Progenitor cell of endocrine pancreas (in vitro differentiated cells): ENCODE measurements around the gene RASSF3. TPM values are rescaled to one million over a fixed set of nuclear protein-coding genes. Genes with fewer than 3 reads are reported as not detected.

Source experiments
- DNase-seq: peaks from one replicate; pipeline ENCODE4 v3.0.0; 2021; ENCODE audit warnings: low spot score; ENCODE audit not compliant: unreplicated experiment
- H3K27ac Mint-ChIP-seq: 2 replicates; pipeline ENCODE4 v1.8.0; 2021; ENCODE audit warnings: mild to moderate bottlenecking, moderate library complexity, mixed read lengths
- H3K27me3 Mint-ChIP-seq: 2 replicates; pipeline ENCODE4 v1.8.0; 2021; ENCODE audit warnings: mixed read lengths
- H3K36me3 Mint-ChIP-seq: 2 replicates; pipeline ENCODE4 v1.8.0; 2022; ENCODE audit warnings: mixed read lengths; ENCODE audit not compliant: insufficient read depth
- H3K4me1 Mint-ChIP-seq: 2 replicates; pipeline ENCODE4 v1.8.0; 2021; ENCODE audit warnings: low read depth, mixed read lengths
- H3K4me3 Mint-ChIP-seq: 2 replicates; pipeline ENCODE4 v1.8.0; 2021; ENCODE audit warnings: low read depth, mild to moderate bottlenecking, moderate library complexity, mixed read lengths
- H3K9me3 Mint-ChIP-seq: 2 replicates; pipeline ENCODE4 v1.8.0; 2021; ENCODE audit warnings: low read depth, mixed read lengths
- CTCF ChIP-seq: fragments of 200-600 bp; sonication (generic); IDR thresholded peaks from one replicate; pipeline ENCODE4 v1.5.0; 2021; ENCODE audit warnings: antibody characterized with exemption, mild to moderate bottlenecking; ENCODE audit not compliant: unreplicated experiment
- total RNA-seq: library from RNA; stranded (reverse); gene quantifications from 2 replicates; pipeline ENCODE4 v1.2.1, GENCODE V29; 2021

Gene RASSF3
- total RNA-seq, 1 donor from 2014 or later, result 20.7 TPM

GRCh38 chr12:64568298-64568697 lies 42.0 kb upstream of the RASSF3 start:
- H3K4me1 Mint-ChIP-seq, result peaks cover 13% of the 10 kb centered on the region
- DNase-seq, result no peak
- TF ChIP-seq CTCF, result no peak
- H3K27me3 Mint-ChIP-seq, result no peaks in the 10 kb centered on the region
- H3K9me3 Mint-ChIP-seq, result no peaks in the 10 kb centered on the region
- no peak overlapping the region for H3K4me3 Mint-ChIP-seq
- no peaks in the 10 kb centered on the region for H3K36me3 Mint-ChIP-seq
- no peak overlapping the region for H3K27ac Mint-ChIP-seq

GRCh38 chr12:64569923-64570691 lies 40.2 kb upstream of the RASSF3 start:
- no peaks in the 10 kb centered on the region for H3K27me3 Mint-ChIP-seq
- TF ChIP-seq CTCF, result no peak
- no peak overlapping the region for H3K4me3 Mint-ChIP-seq
- no peak overlapping the region for H3K27ac Mint-ChIP-seq
- no peak for DNase-seq
- no peaks in the 10 kb centered on the region for H3K36me3 Mint-ChIP-seq
- H3K9me3 Mint-ChIP-seq, result peaks cover 8% of the 10 kb centered on the region
- peaks cover 13% of the 10 kb centered on the region for H3K4me1 Mint-ChIP-seq

GRCh38 chr12:64571411-64571810 lies 38.9 kb upstream of the RASSF3 start:
- no peaks in the 10 kb centered on the region for H3K27me3 Mint-ChIP-seq
- peaks cover 10% of the 10 kb centered on the region for H3K9me3 Mint-ChIP-seq
- no peak for TF ChIP-seq CTCF
- peaks cover 12% of the 10 kb centered on the region for H3K4me1 Mint-ChIP-seq
- no peak overlapping the region for H3K27ac Mint-ChIP-seq
- H3K4me3 Mint-ChIP-seq, result no peak overlapping the region
- DNase-seq, result no peak
- H3K36me3 Mint-ChIP-seq, result no peaks in the 10 kb centered on the region

GRCh38 chr12:64572241-64572640 lies 38.1 kb upstream of the RASSF3 start:
- no peak for DNase-seq
- Mint-ChIP-seq H3K36me3 (no peaks in the 10 kb centered on the region), H3K4me1 (peaks cover 4% of the 10 kb centered on the region), H3K27ac (no peak overlapping the region), H3K27me3 (no peaks in the 10 kb centered on the region), H3K9me3 (peaks cover 10% of the 10 kb centered on the region), H3K4me3 (no peak overlapping the region)
- TF ChIP-seq CTCF, result no peak

- Mint-ChIP-seq H3K4me1 (no peaks in the 10 kb centered on the region), H3K36me3 (no peaks in the 10 kb centered on the region), H3K4me3 (no peak overlapping the region), H3K9me3 (peaks cover 10% of the 10 kb centered on the region), H3K27ac (no peak overlapping the region), H3K27me3 (no peaks in the 10 kb centered on the region)
- no peak for DNase-seq
- TF ChIP-seq CTCF, result no peak
Observed at GRCh38 chr12:64574837-64575236, 35.5 kb upstream of the RASSF3 start.
